HEK293 (cell line): ENCODE results near the gene NFAT5.

Source experiments
- BCL11A ChIP-seq: fragments of 450-650 bp; formaldehyde crosslinking; IDR thresholded peaks from 2 replicates; pipeline ENCODE4 v1.5.1; 2016; ENCODE audit warnings: low read depth, missing biosample characterization, missing genetic modification characterization
- GLI4 ChIP-seq: fragments of 450-650 bp; formaldehyde crosslinking; IDR thresholded peaks from 2 replicates; pipeline ENCODE4 v1.5.1; 2016; ENCODE audit warnings: missing biosample characterization, missing genetic modification characterization
- MZF1 ChIP-seq: fragments of 450-650 bp; formaldehyde crosslinking; IDR thresholded peaks from 2 replicates; pipeline ENCODE4 v1.5.1; 2017; ENCODE audit warnings: missing biosample characterization, missing genetic modification characterization, borderline replicate concordance
- ZBTB1 ChIP-seq: fragments of 450-650 bp; formaldehyde crosslinking; IDR thresholded peaks from 2 replicates; pipeline ENCODE4 v1.5.1; 2016; ENCODE audit warnings: missing biosample characterization, missing genetic modification characterization
- ZNF211 ChIP-seq: fragments of 450-650 bp; formaldehyde crosslinking; IDR thresholded peaks from 2 replicates; pipeline ENCODE4 v1.5.1; 2016; ENCODE audit warnings: low read depth, missing biosample characterization, missing genetic modification characterization
- ZNF274 ChIP-seq, 2 experiments: fragments of 200-500 bp in 1 of 2; fragments of 450-650 bp in 1 of 2; sonication (Bioruptor generic) in 1 of 2; formaldehyde crosslinking in 1 of 2; IDR thresholded peaks; 2 replicates each; pipeline versions ENCODE4 v1.5.1 to v1.6.1; 2014 to 2016; ENCODE audit warnings: borderline replicate concordance in 1 of 2, inconsistent platforms in 1 of 2, low read length in 1 of 2, missing biosample characterization in 1 of 2, missing genetic modification characterization in 1 of 2
- ZNF350 ChIP-seq: fragments of 450-650 bp; formaldehyde crosslinking; IDR thresholded peaks from 2 replicates; pipeline ENCODE4 v1.5.0; 2017; ENCODE audit warnings: missing biosample characterization, mild to moderate bottlenecking, missing genetic modification characterization
- ZNF394 ChIP-seq: fragments of 450-650 bp; formaldehyde crosslinking; IDR thresholded peaks from 2 replicates; pipeline ENCODE4 v1.5.1; 2016; ENCODE audit warnings: missing biosample characterization, missing genetic modification characterization, mild to moderate bottlenecking, moderate library complexity, borderline replicate concordance
- ZNF501 ChIP-seq: fragments of 450-650 bp; formaldehyde crosslinking; IDR thresholded peaks from 2 replicates; pipeline ENCODE4 v1.5.1; 2016; ENCODE audit warnings: missing biosample characterization, missing genetic modification characterization
- ZNF571 ChIP-seq: fragments of 450-650 bp; formaldehyde crosslinking; IDR thresholded peaks from 2 replicates; pipeline ENCODE4 v1.5.0; 2017; ENCODE audit warnings: missing biosample characterization, missing genetic modification characterization
- ZNF639 ChIP-seq: fragments of 450-650 bp; formaldehyde crosslinking; IDR thresholded peaks from 2 replicates; pipeline ENCODE4 v1.5.1; 2016; ENCODE audit warnings: missing biosample characterization, missing genetic modification characterization
- TF ChIP-seq, protein P1 (sequence below): fragments of 450-650 bp; formaldehyde crosslinking; IDR thresholded peaks from 2 replicates; pipeline ENCODE4 v1.5.1; 2016; ENCODE audit warnings: missing biosample characterization, missing genetic modification characterization
- TF ChIP-seq, protein P2 (sequence below): fragments of 450-650 bp; formaldehyde crosslinking; IDR thresholded peaks from 2 replicates; pipeline ENCODE4 v1.5.1; 2016; ENCODE audit warnings: missing biosample characterization, missing genetic modification characterization, low read depth

DNA sequence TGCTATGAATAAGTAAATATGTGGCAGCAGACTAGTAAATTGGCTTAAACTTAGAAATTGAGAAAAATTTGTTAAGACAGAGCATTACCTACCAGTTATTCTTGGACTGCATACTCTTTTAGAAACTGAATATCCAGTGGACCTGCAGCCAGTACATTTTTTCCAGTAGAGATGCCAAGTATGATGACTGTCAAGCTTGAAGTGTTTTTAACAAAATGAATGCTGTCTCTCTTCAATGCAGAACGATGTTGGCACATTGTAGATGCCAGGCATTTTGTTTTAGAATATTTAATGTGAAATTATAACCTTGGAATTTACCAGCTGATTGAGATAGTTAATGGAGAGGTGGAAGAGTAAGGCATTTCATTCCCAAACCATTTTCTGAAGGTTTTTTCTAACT lies 52.5 kb downstream of the NFAT5 start:
- TF ChIP-seq, protein P1, sequence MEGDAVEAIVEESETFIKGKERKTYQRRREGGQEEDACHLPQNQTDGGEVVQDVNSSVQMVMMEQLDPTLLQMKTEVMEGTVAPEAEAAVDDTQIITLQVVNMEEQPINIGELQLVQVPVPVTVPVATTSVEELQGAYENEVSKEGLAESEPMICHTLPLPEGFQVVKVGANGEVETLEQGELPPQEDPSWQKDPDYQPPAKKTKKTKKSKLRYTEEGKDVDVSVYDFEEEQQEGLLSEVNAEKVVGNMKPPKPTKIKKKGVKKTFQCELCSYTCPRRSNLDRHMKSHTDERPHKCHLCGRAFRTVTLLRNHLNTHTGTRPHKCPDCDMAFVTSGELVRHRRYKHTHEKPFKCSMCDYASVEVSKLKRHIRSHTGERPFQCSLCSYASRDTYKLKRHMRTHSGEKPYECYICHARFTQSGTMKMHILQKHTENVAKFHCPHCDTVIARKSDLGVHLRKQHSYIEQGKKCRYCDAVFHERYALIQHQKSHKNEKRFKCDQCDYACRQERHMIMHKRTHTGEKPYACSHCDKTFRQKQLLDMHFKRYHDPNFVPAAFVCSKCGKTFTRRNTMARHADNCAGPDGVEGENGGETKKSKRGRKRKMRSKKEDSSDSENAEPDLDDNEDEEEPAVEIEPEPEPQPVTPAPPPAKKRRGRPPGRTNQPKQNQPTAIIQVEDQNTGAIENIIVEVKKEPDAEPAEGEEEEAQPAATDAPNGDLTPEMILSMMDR (tag by site-specific recombination): no peak
- TF ChIP-seq ZNF639 (tag by site-specific recombination) (no peak), ZNF571 (tag by site-specific recombination) (no peak), ZNF211 (no peak), ZNF274 (IDR thresholded peaks at IDR 0.05; ENCODE audit: low read length) (no peak), ZNF274 (tag by site-specific recombination; IDR thresholded peaks at IDR 0.05; ENCODE audit: borderline replicate concordance) (no peak), ZNF501 (tag by site-specific recombination) (no peak), BCL11A (no peak), ZNF394 (no peak), ZBTB1 (no peak), ZNF350 (no peak), GLI4 (no peak), MZF1 (tag by site-specific recombination) (no peak)
- TF ChIP-seq, protein P2, sequence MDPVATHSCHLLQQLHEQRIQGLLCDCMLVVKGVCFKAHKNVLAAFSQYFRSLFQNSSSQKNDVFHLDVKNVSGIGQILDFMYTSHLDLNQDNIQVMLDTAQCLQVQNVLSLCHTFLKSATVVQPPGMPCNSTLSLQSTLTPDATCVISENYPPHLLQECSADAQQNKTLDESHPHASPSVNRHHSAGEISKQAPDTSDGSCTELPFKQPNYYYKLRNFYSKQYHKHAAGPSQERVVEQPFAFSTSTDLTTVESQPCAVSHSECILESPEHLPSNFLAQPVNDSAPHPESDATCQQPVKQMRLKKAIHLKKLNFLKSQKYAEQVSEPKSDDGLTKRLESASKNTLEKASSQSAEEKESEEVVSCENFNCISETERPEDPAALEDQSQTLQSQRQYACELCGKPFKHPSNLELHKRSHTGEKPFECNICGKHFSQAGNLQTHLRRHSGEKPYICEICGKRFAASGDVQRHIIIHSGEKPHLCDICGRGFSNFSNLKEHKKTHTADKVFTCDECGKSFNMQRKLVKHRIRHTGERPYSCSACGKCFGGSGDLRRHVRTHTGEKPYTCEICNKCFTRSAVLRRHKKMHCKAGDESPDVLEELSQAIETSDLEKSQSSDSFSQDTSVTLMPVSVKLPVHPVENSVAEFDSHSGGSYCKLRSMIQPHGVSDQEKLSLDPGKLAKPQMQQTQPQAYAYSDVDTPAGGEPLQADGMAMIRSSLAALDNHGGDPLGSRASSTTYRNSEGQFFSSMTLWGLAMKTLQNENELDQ: no peak
